SH-SY5Y (cell line): ENCODE results near the gene CCDC63.

Source experiments
- GATA2 ChIP-seq: IDR thresholded peaks from 2 replicates; pipeline ENCODE4 v1.6.1; 2011; ENCODE audit warnings: mild to moderate bottlenecking, low read depth, low read length
- GATA3 ChIP-seq: IDR thresholded peaks from 2 replicates; pipeline ENCODE4 v1.6.1; 2011; ENCODE audit warnings: low read depth, mild to moderate bottlenecking, low read length, moderate library complexity

- no peak for TF ChIP-seq GATA2
- no peak for TF ChIP-seq GATA3
Observed at GRCh38 chr12:110819646-110820045, 27.1 kb upstream of the CCDC63 start.
